Measurements from ENCODE around the gene SLCO4A1.

GRCh38 chr20:62646851-62647520 is 4.7 kb downstream of the SLCO4A1 start:
- TF ChIP-seq CTCF (conservative IDR thresholded peaks at IDR 0.05; ENCODE audit: low read depth, low read length) = no peak
- TF ChIP-seq RAD21 (IDR thresholded peaks at IDR 0.05; ENCODE audit: low read length) = no peak

Data from IMR-90 (cell line).